Neural progenitor cell (in vitro differentiated cells): ENCODE data around the gene DHRS11. TPM values are rescaled to one million over a fixed set of nuclear protein-coding genes. Genes with fewer than 3 reads are reported as not detected.

ENCODE experiments used
- DNase-seq: peaks from one replicate; pipeline ENCODE4 v3.0.0-alpha.2; 2016; ENCODE audit warnings: low spot score
- H2AFZ ChIP-seq: fragments of 200-600 bp; sonication (generic); replicated peaks from 2 replicates; pipeline ENCODE4 v1.6.1; 2016; ENCODE audit warnings: antibody characterized with exemption
- H3F3A ChIP-seq: fragments of 200-600 bp; sonication (generic); 2 replicates; pipeline ENCODE4 v1.6.1; 2016; ENCODE audit warnings: antibody characterized with exemption, low read depth
- H3K27ac ChIP-seq: fragments of 200-600 bp; sonication (generic); 2 replicates; pipeline ENCODE4 v1.5.1; 2016; ENCODE audit warnings: mild to moderate bottlenecking
- H3K27me3 ChIP-seq: fragments of 200-600 bp; sonication (generic); 2 replicates; pipeline ENCODE4 v1.6.1; 2016; ENCODE audit warnings: mild to moderate bottlenecking, moderate library complexity
- H3K36me3 ChIP-seq: fragments of 200-600 bp; sonication (generic); 2 replicates; pipeline ENCODE4 v1.5.1; 2016
- H3K4me1 ChIP-seq: fragments of 200-600 bp; sonication (generic); 2 replicates; pipeline ENCODE4 v1.6.1; 2016; ENCODE audit warnings: mixed run types
- H3K4me2 ChIP-seq: fragments of 200-600 bp; sonication (generic); 2 replicates; pipeline ENCODE4 v1.6.1; 2016
- H3K4me3 ChIP-seq: fragments of 200-600 bp; sonication (generic); 2 replicates; pipeline ENCODE4 v1.5.1; 2016
- H3K79me2 ChIP-seq: fragments of 200-600 bp; sonication (generic); 2 replicates; pipeline ENCODE4 v1.6.1; 2016; ENCODE audit warnings: low read depth
- H3K9ac ChIP-seq: fragments of 200-600 bp; sonication (generic); 2 replicates; pipeline ENCODE4 v1.6.1; 2016
- H3K9me3 ChIP-seq: fragments of 200-600 bp; sonication (generic); 2 replicates; pipeline ENCODE4 v1.5.1; 2016; ENCODE audit warnings: low read depth
- H4K20me1 ChIP-seq: fragments of 200-600 bp; sonication (generic); 2 replicates; pipeline ENCODE4 v1.6.1; 2016; ENCODE audit warnings: low read depth
- H3K27ac Mint-ChIP-seq: 3 replicates; pipeline ENCODE4 v1.8.0; 2021; ENCODE audit warnings: mixed read lengths
- H3K27me3 Mint-ChIP-seq: 2 replicates; pipeline ENCODE4 v1.8.0; 2022; ENCODE audit warnings: low read depth, mild to moderate bottlenecking, inconsistent platforms, moderate library complexity, mixed read lengths; ENCODE audit not compliant: insufficient read depth
- H3K36me3 Mint-ChIP-seq: 3 replicates; pipeline ENCODE4 v1.8.0; 2021; ENCODE audit warnings: mixed read lengths
- H3K4me1 Mint-ChIP-seq: 3 replicates; pipeline ENCODE4 v1.8.0; 2021; ENCODE audit warnings: mixed read lengths
- H3K4me3 Mint-ChIP-seq: 3 replicates; pipeline ENCODE4 v1.8.0; 2021; ENCODE audit warnings: mild to moderate bottlenecking, moderate library complexity, mixed read lengths
- H3K9me3 Mint-ChIP-seq: 3 replicates; pipeline ENCODE4 v1.8.0; 2020; ENCODE audit warnings: mixed read lengths
- EZH2 ChIP-seq: fragments of 200-600 bp; sonication (generic); IDR thresholded peaks from 2 replicates; pipeline ENCODE4 v1.6.1; 2017; ENCODE audit warnings: antibody characterized with exemption, mild to moderate bottlenecking, moderate library complexity
- EZH2phosphoT487 ChIP-seq: fragments of 200-600 bp; sonication (generic); IDR thresholded peaks from 2 replicates; pipeline ENCODE4 v1.6.1; 2017; ENCODE audit warnings: antibody characterized with exemption
- total RNA-seq: library from RNA; depleted of rRNA; stranded (reverse); fragments of >200 nt; gene quantifications from 2 replicates; pipeline ENCODE4 v1.2.3, GENCODE V29; 2015; ENCODE audit warnings: low replicate concordance
- TF ChIP-seq, protein P1 (sequence below): fragments of 200-600 bp; sonication (generic); IDR thresholded peaks from 2 replicates; pipeline ENCODE4 v1.5.1; 2017; ENCODE audit warnings: antibody characterized with exemption, mild to moderate bottlenecking

DHRS11 gene
- total RNA-seq, 1 donor from 2014 or later: 14.4 TPM

DNA sequence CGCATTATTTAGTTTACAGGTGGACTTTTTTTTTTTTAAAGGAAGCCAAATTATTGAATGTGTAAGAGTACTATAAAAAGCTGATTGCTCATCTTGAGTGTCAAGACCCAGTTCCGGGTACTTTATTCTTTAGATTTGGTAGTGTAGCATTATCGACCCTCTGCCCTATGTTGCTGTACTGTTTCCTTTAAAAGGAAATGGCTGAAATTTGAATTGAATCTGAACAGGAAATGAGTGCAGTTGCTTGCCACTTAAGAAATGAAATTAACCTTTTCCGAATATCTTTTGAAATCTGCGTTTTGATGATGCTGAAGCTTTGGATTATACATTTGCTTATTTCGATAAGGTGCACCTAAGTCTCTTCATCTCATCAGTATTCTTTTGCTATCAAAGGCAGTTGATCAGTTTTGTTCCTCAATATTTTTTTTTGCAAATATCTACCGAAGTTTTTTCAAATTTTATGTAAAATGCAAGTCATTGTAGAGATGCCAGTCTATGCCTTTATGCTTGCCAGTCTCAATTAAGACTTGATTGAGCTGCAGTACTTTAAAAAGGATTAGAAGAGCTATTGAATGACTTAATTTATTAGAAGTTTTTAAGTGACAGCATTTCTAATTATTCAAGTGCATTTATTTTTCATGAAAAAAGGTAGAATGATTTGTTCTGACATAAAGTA, 45.1 kb upstream of the DHRS11 start:
- peaks cover 16% of the 10 kb centered on the region for H3K4me1 ChIP-seq
- H3K27me3 Mint-ChIP-seq: peaks cover 2% of the 10 kb centered on the region
- H3K36me3 Mint-ChIP-seq: no peaks in the 10 kb centered on the region
- H3K36me3 ChIP-seq: peaks cover 2% of the 10 kb centered on the region
- H2AFZ ChIP-seq: no peak overlapping the region
- no peaks in the 10 kb centered on the region for H3K9me3 ChIP-seq
- H3K4me2 ChIP-seq: peak overlapping the region; percentile 92
- peaks cover 80% of the 10 kb centered on the region for H3K79me2 ChIP-seq
- peak overlapping the region; percentile 80 for H3K9ac ChIP-seq
- H3K4me3 ChIP-seq: peak overlapping the region; percentile 83
- no peak for DNase-seq
- no peaks in the 10 kb centered on the region for H3K9me3 Mint-ChIP-seq
- peak overlapping the region; percentile 99 for H3K4me3 Mint-ChIP-seq
- H3K27me3 ChIP-seq: no peaks in the 10 kb centered on the region
- H3K4me1 Mint-ChIP-seq: peaks cover 22% of the 10 kb centered on the region
- peak overlapping the region; percentile 72 for H3K27ac ChIP-seq
- H3K27ac Mint-ChIP-seq: peak overlapping the region; percentile 94
- H3F3A ChIP-seq: peaks cover 43% of the 10 kb centered on the region
- TF ChIP-seq, protein P1, sequence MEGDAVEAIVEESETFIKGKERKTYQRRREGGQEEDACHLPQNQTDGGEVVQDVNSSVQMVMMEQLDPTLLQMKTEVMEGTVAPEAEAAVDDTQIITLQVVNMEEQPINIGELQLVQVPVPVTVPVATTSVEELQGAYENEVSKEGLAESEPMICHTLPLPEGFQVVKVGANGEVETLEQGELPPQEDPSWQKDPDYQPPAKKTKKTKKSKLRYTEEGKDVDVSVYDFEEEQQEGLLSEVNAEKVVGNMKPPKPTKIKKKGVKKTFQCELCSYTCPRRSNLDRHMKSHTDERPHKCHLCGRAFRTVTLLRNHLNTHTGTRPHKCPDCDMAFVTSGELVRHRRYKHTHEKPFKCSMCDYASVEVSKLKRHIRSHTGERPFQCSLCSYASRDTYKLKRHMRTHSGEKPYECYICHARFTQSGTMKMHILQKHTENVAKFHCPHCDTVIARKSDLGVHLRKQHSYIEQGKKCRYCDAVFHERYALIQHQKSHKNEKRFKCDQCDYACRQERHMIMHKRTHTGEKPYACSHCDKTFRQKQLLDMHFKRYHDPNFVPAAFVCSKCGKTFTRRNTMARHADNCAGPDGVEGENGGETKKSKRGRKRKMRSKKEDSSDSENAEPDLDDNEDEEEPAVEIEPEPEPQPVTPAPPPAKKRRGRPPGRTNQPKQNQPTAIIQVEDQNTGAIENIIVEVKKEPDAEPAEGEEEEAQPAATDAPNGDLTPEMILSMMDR: no peak
- TF ChIP-seq EZH2phosphoT487 (no peak), EZH2 (no peak)
- H4K20me1 ChIP-seq: peaks cover 36% of the 10 kb centered on the region

DNA sequence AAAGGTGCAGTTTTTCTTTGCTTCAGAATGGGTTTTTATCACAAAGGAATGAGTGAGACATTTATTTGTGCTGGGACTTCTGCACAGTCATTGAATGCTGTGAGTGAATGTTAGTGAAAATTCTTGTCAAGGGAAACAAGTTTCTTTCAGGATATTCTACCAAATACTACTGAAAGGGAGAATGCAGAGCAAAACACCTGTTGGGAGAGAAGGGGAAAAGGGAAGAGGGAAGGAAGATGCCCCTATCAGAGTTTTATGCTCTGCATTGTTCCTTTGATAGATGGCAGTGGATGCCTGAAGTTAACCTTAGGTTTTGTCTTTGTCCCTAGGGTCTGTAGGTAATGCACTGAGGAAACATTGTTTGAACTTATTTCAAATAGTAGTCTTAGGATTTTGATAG, 43.9 kb upstream of the DHRS11 start:
- H3K27ac ChIP-seq: no peak overlapping the region
- peaks cover 16% of the 10 kb centered on the region for H3K4me1 ChIP-seq
- peaks cover 22% of the 10 kb centered on the region for H3K4me1 Mint-ChIP-seq
- H4K20me1 ChIP-seq: peaks cover 48% of the 10 kb centered on the region
- H3K27me3 Mint-ChIP-seq: peaks cover 2% of the 10 kb centered on the region
- peak overlapping the region; percentile 80 for H3K9ac ChIP-seq
- no peak overlapping the region for H3K27ac Mint-ChIP-seq
- H2AFZ ChIP-seq: no peak overlapping the region
- no peaks in the 10 kb centered on the region for H3K27me3 ChIP-seq
- no peaks in the 10 kb centered on the region for H3K9me3 ChIP-seq
- H3K79me2 ChIP-seq: peaks cover 90% of the 10 kb centered on the region
- H3K4me3 Mint-ChIP-seq: peak overlapping the region; percentile 61
- H3K4me2 ChIP-seq: peak overlapping the region; percentile 92
- H3K4me3 ChIP-seq: peak overlapping the region; percentile 83
- peaks cover 43% of the 10 kb centered on the region for H3F3A ChIP-seq
- no peaks in the 10 kb centered on the region for H3K36me3 Mint-ChIP-seq
- DNase-seq: no peak
- peaks cover 2% of the 10 kb centered on the region for H3K36me3 ChIP-seq
- no peaks in the 10 kb centered on the region for H3K9me3 Mint-ChIP-seq
- TF ChIP-seq, protein P1: no peak
- no peak for TF ChIP-seq EZH2
- no peak for TF ChIP-seq EZH2phosphoT487

DNA sequence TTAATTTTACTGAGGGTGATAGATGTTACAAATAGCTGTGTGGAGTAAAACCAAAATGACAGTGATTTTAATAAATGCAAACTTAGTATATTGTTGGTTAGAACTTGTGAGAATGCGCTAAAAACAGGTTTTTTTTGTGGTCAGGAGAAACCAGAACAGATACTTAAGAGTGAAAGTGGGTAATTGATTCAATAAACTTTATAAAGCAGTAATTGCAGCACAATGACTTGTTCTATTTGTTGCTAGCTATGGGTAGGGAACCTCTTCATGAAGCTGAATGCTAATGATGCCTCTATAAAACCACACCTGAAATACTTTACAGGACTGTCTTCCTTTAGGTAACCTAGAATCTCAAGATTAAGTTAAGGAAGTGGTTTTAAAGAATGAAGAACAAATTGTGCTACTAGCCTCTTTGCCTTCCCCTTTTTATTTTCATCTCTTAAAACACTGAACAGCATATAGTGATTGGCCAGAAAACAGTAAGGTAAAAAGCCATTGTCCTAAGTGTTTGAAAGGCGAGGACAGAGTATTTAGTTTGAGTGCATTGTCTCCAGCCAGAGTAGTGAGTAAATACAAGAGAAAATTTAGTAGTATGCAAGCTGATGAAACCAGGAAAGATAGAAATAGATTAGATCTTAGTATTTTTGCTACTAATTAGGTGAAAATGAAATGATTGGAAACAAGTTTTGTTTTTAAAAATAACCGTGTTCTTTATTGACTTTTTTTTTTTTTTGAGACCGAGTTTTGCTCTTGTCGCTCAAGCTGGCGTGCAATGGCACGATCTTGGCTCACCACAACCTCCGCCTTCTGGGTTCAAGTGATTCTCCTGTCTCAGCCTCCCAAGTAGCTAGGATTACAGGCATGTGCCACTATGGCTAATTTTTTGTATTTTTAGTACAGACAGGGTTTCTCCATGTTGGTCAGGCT, 40.9 kb upstream of the DHRS11 start:
- H3K4me1 ChIP-seq: peaks cover 16% of the 10 kb centered on the region
- Mint-ChIP-seq H3K27ac (no peak overlapping the region), H3K36me3 (peaks cover 4% of the 10 kb centered on the region), H3K4me1 (peaks cover 19% of the 10 kb centered on the region), H3K9me3 (no peaks in the 10 kb centered on the region), H3K4me3 (no peak overlapping the region), H3K27me3 (no peaks in the 10 kb centered on the region)
- DNase-seq: no peak
- TF ChIP-seq EZH2 (no peak), EZH2phosphoT487 (no peak)
- TF ChIP-seq, protein P1: no peak
- no peak overlapping the region for H3K4me2 ChIP-seq
- H3K27me3 ChIP-seq: no peaks in the 10 kb centered on the region
- H2AFZ ChIP-seq: no peak overlapping the region
- peaks cover 22% of the 10 kb centered on the region for H3F3A ChIP-seq
- H3K9ac ChIP-seq: no peak overlapping the region
- no peak overlapping the region for H3K4me3 ChIP-seq
- no peak overlapping the region for H3K27ac ChIP-seq
- H3K79me2 ChIP-seq: peaks cover 99% of the 10 kb centered on the region
- no peaks in the 10 kb centered on the region for H3K9me3 ChIP-seq
- H4K20me1 ChIP-seq: peaks cover 68% of the 10 kb centered on the region
- peaks cover 2% of the 10 kb centered on the region for H3K36me3 ChIP-seq
